OCI-LY3 (cell line): ENCODE results near the gene ATP2B3.

ENCODE experiments used
- H2AFZ ChIP-seq: fragments of 200-600, 300-600 bp; shearing (Covaris generic); 2 replicates; pipeline ENCODE4 v1.6.0; 2014; ENCODE audit warnings: antibody characterized with exemption, low read depth, low read length
- H3K27ac ChIP-seq: fragments of 200-600, 300-600 bp; sonication (generic); 2 replicates; pipeline ENCODE4 v1.5.1; 2014; ENCODE audit warnings: mild to moderate bottlenecking, low read length, moderate library complexity, mixed read lengths
- H3K27me3 ChIP-seq: fragments of 200-600, 300-600 bp; sonication (generic); 2 replicates; pipeline ENCODE4 v1.6.1; 2014; ENCODE audit warnings: low read depth, low read length, mixed read lengths
- H3K36me3 ChIP-seq: fragments of 200-600, 300-600 bp; sonication (generic); replicated peaks from 2 replicates; pipeline ENCODE3; 2014; ENCODE audit warnings: low read depth, low read length, mixed read lengths
- H3K4me1 ChIP-seq: fragments of 300-600, 200-600 bp; sonication (generic); 2 replicates; pipeline ENCODE4 v1.6.1; 2014; ENCODE audit warnings: low read length, mixed read lengths
- H3K4me2 ChIP-seq: fragments of 200-600, 300-600 bp; sonication (generic); 2 replicates; pipeline ENCODE4 v1.6.1; 2014; ENCODE audit warnings: low read length, mixed read lengths
- H3K4me3 ChIP-seq: fragments of 300-600, 200-600 bp; sonication (generic); 2 replicates; pipeline ENCODE4 v1.5.1; 2014; ENCODE audit warnings: antibody characterized with exemption, mild to moderate bottlenecking, low read length, moderate library complexity
- H3K79me2 ChIP-seq: fragments of 300-600, 200-600 bp; shearing (Covaris generic); 2 replicates; pipeline ENCODE4 v1.6.1; 2014; ENCODE audit warnings: mild to moderate bottlenecking, low read length, mixed read lengths
- H3K9ac ChIP-seq: fragments of 300-600, 200-600 bp; shearing (Covaris generic); 2 replicates; pipeline ENCODE4 v1.6.0; 2014; ENCODE audit warnings: mild to moderate bottlenecking, low read length, moderate library complexity
- H3K9me3 ChIP-seq: fragments of 200-600, 300-600 bp; shearing (Covaris generic); 2 replicates; pipeline ENCODE4 v1.6.1; 2014; ENCODE audit warnings: low read length, mixed read lengths; ENCODE audit not compliant: insufficient read depth
- H4K20me1 ChIP-seq: fragments of 200-600, 300-600 bp; sonication (generic); 2 replicates; pipeline ENCODE4 v1.6.1; 2016; ENCODE audit warnings: low read length, mixed read lengths; ENCODE audit not compliant: insufficient read depth
- EZH2phosphoT487 ChIP-seq: fragments of 200-600 bp; shearing (Covaris generic); IDR thresholded peaks from 2 replicates; pipeline ENCODE4 v1.6.1; 2018; ENCODE audit warnings: antibody characterized with exemption, mixed run types, low read depth
- TF ChIP-seq, protein P1 (sequence below): fragments of 200-600, 300-600 bp; sonication (generic); IDR thresholded peaks from 2 replicates; pipeline ENCODE4 v1.5.1; 2014; ENCODE audit warnings: antibody characterized with exemption, low read length, low read depth

The ATP2B3 gene

DNA sequence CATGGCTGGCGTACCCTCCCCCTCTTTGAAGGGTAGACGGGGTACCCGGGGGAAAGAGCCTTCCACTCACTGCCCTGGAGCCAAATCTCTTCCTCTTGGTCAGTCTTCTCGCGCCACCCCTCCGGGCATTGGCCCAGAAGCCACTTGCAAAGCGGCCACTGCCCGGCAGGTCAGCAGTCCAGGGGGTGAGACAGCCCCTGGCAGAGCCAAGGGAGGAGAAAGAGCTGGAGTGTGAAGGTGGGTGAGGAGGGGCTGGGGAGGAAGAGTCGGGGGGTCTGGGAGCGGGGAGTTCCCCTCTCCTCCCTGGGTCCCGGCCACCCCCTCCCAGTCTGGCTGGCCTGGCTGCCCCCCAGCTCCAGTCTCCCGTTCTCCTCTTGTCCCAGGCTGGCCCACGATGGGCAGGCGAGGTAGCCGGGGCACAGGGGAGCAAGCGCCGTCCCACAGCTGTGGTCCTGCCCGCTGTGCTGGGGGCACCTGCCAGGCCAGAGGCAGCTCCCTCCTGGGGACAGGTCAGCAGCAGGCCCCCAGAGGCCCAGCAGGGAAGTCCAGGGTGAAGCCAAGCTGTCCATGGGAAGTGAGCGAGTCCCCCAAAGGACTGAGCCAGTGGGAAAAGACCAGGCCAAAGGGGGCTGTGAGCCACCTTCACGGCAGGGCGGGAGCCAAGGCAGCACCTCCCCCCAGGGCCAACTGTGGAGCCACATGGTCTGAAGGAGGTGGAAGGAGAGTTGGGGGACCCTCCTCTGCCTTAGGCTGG is 108.0 kb downstream of the ATP2B3 start:
- Histone ChIP-seq H3K27ac (no peak overlapping the region), H3K27me3 (peaks cover under 1% of the 10 kb centered on the region; the same call in 1 of the 2 replicates), H3K4me3 (no peak overlapping the region), H3K9ac (no peak overlapping the region), H3K79me2 (no peaks in the 10 kb centered on the region), H2AFZ (no peak overlapping the region), H3K9me3 (no peaks in the 10 kb centered on the region), H4K20me1 (no peaks in the 10 kb centered on the region), H3K4me2 (no peak overlapping the region), H3K4me1 (no peaks in the 10 kb centered on the region), H3K36me3 (no peaks in the 10 kb centered on the region)
- TF ChIP-seq, protein P1, sequence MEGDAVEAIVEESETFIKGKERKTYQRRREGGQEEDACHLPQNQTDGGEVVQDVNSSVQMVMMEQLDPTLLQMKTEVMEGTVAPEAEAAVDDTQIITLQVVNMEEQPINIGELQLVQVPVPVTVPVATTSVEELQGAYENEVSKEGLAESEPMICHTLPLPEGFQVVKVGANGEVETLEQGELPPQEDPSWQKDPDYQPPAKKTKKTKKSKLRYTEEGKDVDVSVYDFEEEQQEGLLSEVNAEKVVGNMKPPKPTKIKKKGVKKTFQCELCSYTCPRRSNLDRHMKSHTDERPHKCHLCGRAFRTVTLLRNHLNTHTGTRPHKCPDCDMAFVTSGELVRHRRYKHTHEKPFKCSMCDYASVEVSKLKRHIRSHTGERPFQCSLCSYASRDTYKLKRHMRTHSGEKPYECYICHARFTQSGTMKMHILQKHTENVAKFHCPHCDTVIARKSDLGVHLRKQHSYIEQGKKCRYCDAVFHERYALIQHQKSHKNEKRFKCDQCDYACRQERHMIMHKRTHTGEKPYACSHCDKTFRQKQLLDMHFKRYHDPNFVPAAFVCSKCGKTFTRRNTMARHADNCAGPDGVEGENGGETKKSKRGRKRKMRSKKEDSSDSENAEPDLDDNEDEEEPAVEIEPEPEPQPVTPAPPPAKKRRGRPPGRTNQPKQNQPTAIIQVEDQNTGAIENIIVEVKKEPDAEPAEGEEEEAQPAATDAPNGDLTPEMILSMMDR: no peak
- TF ChIP-seq EZH2phosphoT487: no peak

DNA sequence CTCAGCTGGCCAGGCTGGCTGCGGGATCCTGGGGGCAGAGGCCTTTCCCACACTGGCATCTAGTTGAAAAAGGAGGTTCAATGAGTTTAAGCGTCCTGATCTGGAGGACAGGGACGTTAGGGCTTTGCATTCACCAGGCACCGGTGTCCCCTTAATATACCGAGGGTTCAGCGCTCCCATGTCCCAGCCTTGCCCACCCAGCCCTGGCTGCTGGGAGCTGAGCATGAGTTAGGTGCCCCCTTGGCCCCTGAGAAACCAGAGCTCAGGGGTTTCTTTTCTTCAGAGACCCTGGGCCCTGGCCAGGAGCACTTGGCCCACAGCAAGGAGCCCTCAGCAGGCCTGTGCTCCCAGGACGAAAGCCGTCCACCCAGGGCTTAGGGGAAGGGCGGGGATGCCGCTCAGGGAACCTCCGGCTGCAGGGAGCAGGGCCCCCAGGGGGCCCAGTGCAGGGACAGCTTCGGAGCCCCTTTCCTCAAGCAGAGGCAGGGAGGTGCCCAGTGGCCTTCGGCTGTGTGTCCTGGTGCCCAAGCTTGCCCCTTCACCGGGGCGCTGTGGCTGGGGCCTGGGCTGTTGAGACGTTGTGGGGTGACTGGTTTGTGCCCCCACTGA is 108.7 kb downstream of the ATP2B3 start:
- Histone ChIP-seq H3K79me2 (no peaks in the 10 kb centered on the region), H3K36me3 (no peaks in the 10 kb centered on the region), H3K4me2 (no peak overlapping the region), H2AFZ (no peak overlapping the region), H3K27me3 (peaks cover 6% of the 10 kb centered on the region), H3K9me3 (no peaks in the 10 kb centered on the region), H3K27ac (no peak overlapping the region), H3K4me1 (no peaks in the 10 kb centered on the region), H3K9ac (no peak overlapping the region), H4K20me1 (no peaks in the 10 kb centered on the region), H3K4me3 (no peak overlapping the region)
- TF ChIP-seq EZH2phosphoT487: no peak
- TF ChIP-seq, protein P1: no peak

DNA sequence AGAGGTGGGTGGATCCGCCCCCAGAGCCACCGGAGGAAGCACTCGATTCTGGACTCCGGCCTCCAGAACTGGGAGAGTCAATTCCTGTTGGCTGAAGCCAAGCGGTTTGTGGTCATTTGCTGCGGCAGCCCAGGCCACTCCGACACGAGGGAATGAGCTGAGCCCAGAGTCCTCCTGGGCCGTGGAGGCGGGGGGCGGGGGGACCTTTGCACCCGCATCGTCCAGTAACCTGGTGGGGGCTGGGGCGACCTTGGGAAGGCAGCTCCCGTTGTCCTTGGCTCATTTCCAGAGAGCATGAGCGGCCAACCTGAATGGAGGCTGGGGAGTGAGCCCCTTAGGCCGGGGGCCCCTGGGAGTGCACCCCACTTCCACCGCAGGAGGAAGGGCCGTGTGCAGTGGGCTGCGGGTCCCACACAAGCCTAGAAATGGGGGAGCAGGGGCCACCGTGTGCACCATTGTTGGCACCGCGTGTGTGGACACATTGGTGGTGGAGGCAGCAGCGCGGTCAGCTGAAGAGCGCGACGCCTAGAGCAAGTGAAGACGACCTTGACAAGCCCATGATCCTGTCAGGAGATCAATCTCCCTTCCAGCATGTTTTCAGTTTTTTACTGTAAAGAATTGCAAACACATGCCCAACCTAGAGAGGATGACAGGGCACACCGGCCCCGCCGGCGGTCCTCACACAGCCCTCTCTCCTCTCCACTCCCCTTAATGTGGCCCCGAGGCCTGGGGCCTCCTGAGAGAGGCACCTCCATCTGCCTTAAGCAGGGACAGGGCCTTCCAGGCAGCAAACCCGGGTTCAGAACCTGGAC is 109.6 kb downstream of the ATP2B3 start:
- Histone ChIP-seq H3K9me3 (no peaks in the 10 kb centered on the region), H2AFZ (no peak overlapping the region), H4K20me1 (no peaks in the 10 kb centered on the region), H3K27me3 (peaks cover 9% of the 10 kb centered on the region), H3K36me3 (no peaks in the 10 kb centered on the region), H3K9ac (no peak overlapping the region), H3K27ac (no peak overlapping the region), H3K4me2 (no peak overlapping the region), H3K79me2 (no peaks in the 10 kb centered on the region), H3K4me3 (no peak overlapping the region), H3K4me1 (no peaks in the 10 kb centered on the region)
- TF ChIP-seq EZH2phosphoT487: no peak
- TF ChIP-seq, protein P1: no peak

DNA sequence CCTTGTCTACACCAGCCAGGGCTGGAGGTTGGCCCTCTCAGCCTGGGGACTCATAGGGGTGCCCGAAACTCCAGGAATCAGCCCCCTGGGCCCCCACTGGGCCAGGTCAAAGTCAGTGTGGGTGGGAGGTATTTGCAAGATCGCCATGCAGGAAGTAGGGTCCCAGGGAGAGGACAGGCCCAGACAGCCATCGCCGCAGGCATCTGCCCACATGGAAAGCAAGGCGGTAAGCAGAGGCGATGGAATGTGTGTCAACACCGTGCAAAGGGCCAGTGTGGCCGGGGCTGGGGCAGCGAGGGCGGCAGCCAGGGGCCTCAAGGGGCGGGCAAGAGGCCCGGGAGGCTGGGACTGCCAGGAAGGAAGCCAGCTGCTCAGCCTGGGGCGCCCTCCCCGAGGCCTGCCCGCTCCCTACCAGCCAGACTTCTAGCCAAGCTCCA is 110.3 kb downstream of the ATP2B3 start:
- Histone ChIP-seq H3K79me2 (no peaks in the 10 kb centered on the region), H4K20me1 (no peaks in the 10 kb centered on the region), H3K4me1 (no peaks in the 10 kb centered on the region), H2AFZ (no peak overlapping the region), H3K4me2 (no peak overlapping the region), H3K4me3 (no peak overlapping the region), H3K36me3 (no peaks in the 10 kb centered on the region), H3K27me3 (peaks cover 9% of the 10 kb centered on the region), H3K27ac (no peak overlapping the region), H3K9me3 (no peaks in the 10 kb centered on the region), H3K9ac (no peak overlapping the region)
- TF ChIP-seq, protein P1: no peak
- TF ChIP-seq EZH2phosphoT487: no peak
